Measurements from ENCODE around the gene SCAMP2. TPM values are rescaled to one million over a fixed set of nuclear protein-coding genes. Genes with fewer than 3 reads are reported as not detected.

Gene SCAMP2
- total and polyA plus RNA-seq, 10 of the 15 experiments (the other 5 are each of a cell fraction or from before 2014, with no cell fraction given) = 10.9 to 158 (median 99.6) TPM

- Histone ChIP-seq H3K27ac (ENCODE audit: control insufficient read depth, insufficient read depth) (peak overlapping the region; percentile 39; the same call in 1 of the 2 replicates), H3K36me3 (ENCODE audit: control insufficient read depth in 2 of 2, insufficient read depth in 2 of 2, low read length in 1 of 2) (peaks cover 48 to 69% of the 10 kb centered on the region in 2 experiments), H3K27me3 (replicated peaks in 1 of 2; ENCODE audit: control insufficient read depth in 2 of 2, insufficient read depth in 2 of 2, low read length in 1 of 2) (no peaks in the 10 kb centered on the region), H3K4me1 (ENCODE audit: control insufficient read depth, insufficient read depth, low read length) (peaks cover 38% of the 10 kb centered on the region), H3K4me2 (ENCODE audit: control insufficient read depth, insufficient read depth) (no peak overlapping the region), H3K9ac (ENCODE audit: control insufficient read depth, insufficient read depth, low read length) (no peak overlapping the region), H3K4me3 (no peak overlapping the region), H4K20me1 (ENCODE audit: control insufficient read depth, insufficient read depth) (peaks cover 6% of the 10 kb centered on the region), H3K9me3 (replicated peaks; ENCODE audit: control insufficient read depth, insufficient read depth, low read length) (no peaks in the 10 kb centered on the region), H2AFZ (ENCODE audit: control insufficient read depth, low read depth, low read length) (no peak overlapping the region), H3K79me2 (ENCODE audit: control insufficient read depth, insufficient read depth, low read length) (peaks cover 44% of the 10 kb centered on the region)
- FAIRE-seq (peak; percentile 49), ATAC-seq (peak; percentile 29), DNase-seq (ENCODE audit: low read depth, low spot score) (no peak)
- BruUV-seq (replicated peaks) = no TSS peak
- RAD21 ChIA-PET (ENCODE audit: unreplicated experiment) = interaction anchor here (0.6 to 22.9 kb wide), 7 partner anchors 10 to 184 kb away, joined by 3 to 1186 read pairs (median 4); partner anchors contain the start of genes CLK3, CSK and FAM219B
- in situ Hi-C loops (cut with MboI) (no loop called here), intact Hi-C loops (cut with micrococcal nuclease; ENCODE audit: unreplicated experiment) (no loop called here)
- 69% methylated on average over 16 of the region's 16 CpGs for WGBS (ENCODE audit: insufficient coverage, insufficient replicate concordance, low lambda C conversion rate, missing lambda C conversion rate)
- POLR2A ChIA-PET = interaction anchor here (1.3 to 5.3 kb wide), 6 partner anchors 9 to 28 kb away, joined by 6 to 59 read pairs (median 18); partner anchors contain the start of gene CSK
- SMC1A ChIA-PET (ENCODE audit: uncharacterized antibody, unreplicated experiment) = interaction anchor here (0.6 to 15.7 kb wide), 7 partner anchors 10 to 827 kb away, joined by 3 to 811 read pairs (median 7); partner anchors contain the start of gene CSK
- CTCF ChIA-PET = interaction anchor here (0.5 to 25.9 kb wide), 23 partner anchors 9 to 425 kb away, joined by 3 to 1288 read pairs (median 3); partner anchors contain the start of gene CSK
- peak; percentile 52 for TF ChIP-seq ZNF687 (IDR thresholded peaks at IDR 0.05)
- no peak for TF ChIP-seq EP300 (IDR thresholded peaks at IDR 0.05; ENCODE audit: borderline replicate concordance in 1 of 2, control insufficient read depth in 1 of 2, low read depth in 2 of 2, low read length in 2 of 2)
- TF ChIP-seq IKZF2 (IDR thresholded peaks at IDR 0.05) = no peak
- TF ChIP-seq MLLT1 (IDR thresholded peaks at IDR 0.05) = no peak
- TF ChIP-seq RFX5 (IDR thresholded peaks at IDR 0.05; ENCODE audit: low read depth, low read length) = no peak
- TF ChIP-seq ZSCAN29 (IDR thresholded peaks at IDR 0.05) = no peak
- no peak for TF ChIP-seq MYC (IDR thresholded peaks at IDR 0.05; ENCODE audit: insufficient read depth, insufficient read length, insufficient replicate concordance, low read length, severe bottlenecking)
- 0 out of 2 replicates have a peak, but pooled peaks have one; percentile 10 for TF ChIP-seq IRF4 (IDR thresholded peaks at IDR 0.05; ENCODE audit: low read depth, low read length)
- peak; percentile 37 for TF ChIP-seq NR2C2 (IDR thresholded peaks at IDR 0.05; ENCODE audit: borderline replicate concordance, control insufficient read depth, insufficient read length, low read depth)
- peak; percentile 10; the same call in 1 of the 2 replicates for TF ChIP-seq NR2F1 (conservative IDR thresholded peaks at IDR 0.05)
- TF ChIP-seq CTCF (IDR thresholded peaks at IDR 0.05 in 2 of 3, conservative IDR thresholded peaks at IDR 0.05 in 1 of 3; ENCODE audit: control insufficient read depth in 2 of 3, extremely low read depth in 1 of 3, insufficient read depth in 1 of 3, low read depth in 3 of 3, low read length in 3 of 3) = peak in 2 of 3 experiments; percentile 11 to 52; a peak in 4 of 6 replicates
- peak; percentile 37; the same call in 1 of the 2 replicates for TF ChIP-seq SMC3 (IDR thresholded peaks at IDR 0.05; ENCODE audit: borderline replicate concordance, low read length)
- no peak for TF ChIP-seq HSF1 (IDR thresholded peaks at IDR 0.05; ENCODE audit: low read depth, low read length)
Observed at GRCh38 chr15:74799255-74799855, 73.8 kb downstream of the SCAMP2 start.
